Activated T-cell treated with anti-CD3 and anti-CD28 coated beads, Interleukin-2, amount 50 U/mL, for 4 hours (primary cell): ENCODE measurements around the gene ATP5F1B. TPM values are rescaled to one million over a fixed set of nuclear protein-coding genes. Genes with fewer than 3 reads are reported as not detected.
A peak's percentile ranks its signal among the peaks of the same experiment; 100 is the strongest.
"Not testable (repeated sequence)": the region's sequence is repeated elsewhere in the genome, so short reads cannot be mapped to it uniquely, and the experiment has no call there.

ENCODE experiments used
- ATAC-seq, 2 donors: fragments of 200-7000 bp; cut with Tn5 transposase; one replicate each; pipeline ENCODE4 v1.10.0; 2021
- DNase-seq: peaks from one replicate; pipeline ENCODE4 v3.0.0-alpha.2; 2020
- H3K27me3 Mint-ChIP-seq: one replicate; pipeline ENCODE4 v1.8.0; 2021; ENCODE audit warnings: low read depth, mixed read lengths
- H3K36me3 Mint-ChIP-seq: one replicate; pipeline ENCODE4 v1.8.0; 2022; ENCODE audit warnings: mixed read lengths; ENCODE audit not compliant: insufficient read depth
- H3K4me1 Mint-ChIP-seq: one replicate; pipeline ENCODE4 v1.8.0; 2021; ENCODE audit warnings: low read depth, mixed read lengths
- H3K4me3 Mint-ChIP-seq: one replicate; pipeline ENCODE4 v1.8.0; 2021; ENCODE audit warnings: mild to moderate bottlenecking, moderate library complexity, mixed read lengths
- H3K9me3 Mint-ChIP-seq: one replicate; pipeline ENCODE4 v1.8.0; 2021; ENCODE audit warnings: mixed read lengths
- total RNA-seq, 3 donors: library from RNA; stranded (reverse); gene quantifications; one replicate each; pipeline ENCODE4 v1.2.1, GENCODE V29; 2021

ATP5F1B gene
- total RNA-seq, 3 donors from 2014 or later: 885 to 1,118 (median 953) TPM

DNA sequence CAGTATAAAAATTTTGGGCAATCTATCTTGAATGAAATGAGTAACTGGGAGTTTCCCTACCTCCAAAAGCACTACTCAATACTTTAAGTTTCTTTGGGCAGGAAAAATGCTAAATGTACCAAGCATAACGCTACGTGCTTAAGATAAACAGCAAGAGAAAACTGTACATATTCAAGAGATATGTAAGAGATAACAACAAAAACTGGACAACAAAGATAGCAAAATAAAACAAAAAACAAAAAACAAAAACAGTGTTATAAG, 22.3 kb upstream of the ATP5F1B start:
- Mint-ChIP-seq H3K36me3 (peaks cover 48% of the 10 kb centered on the region), H3K4me3 (no peak overlapping the region), H3K4me1 (peaks cover 32% of the 10 kb centered on the region), H3K9me3 (no peaks in the 10 kb centered on the region), H3K27me3 (no peaks in the 10 kb centered on the region)
- ATAC-seq (peak; percentile 28 to 51), DNase-seq (no peak)

DNA sequence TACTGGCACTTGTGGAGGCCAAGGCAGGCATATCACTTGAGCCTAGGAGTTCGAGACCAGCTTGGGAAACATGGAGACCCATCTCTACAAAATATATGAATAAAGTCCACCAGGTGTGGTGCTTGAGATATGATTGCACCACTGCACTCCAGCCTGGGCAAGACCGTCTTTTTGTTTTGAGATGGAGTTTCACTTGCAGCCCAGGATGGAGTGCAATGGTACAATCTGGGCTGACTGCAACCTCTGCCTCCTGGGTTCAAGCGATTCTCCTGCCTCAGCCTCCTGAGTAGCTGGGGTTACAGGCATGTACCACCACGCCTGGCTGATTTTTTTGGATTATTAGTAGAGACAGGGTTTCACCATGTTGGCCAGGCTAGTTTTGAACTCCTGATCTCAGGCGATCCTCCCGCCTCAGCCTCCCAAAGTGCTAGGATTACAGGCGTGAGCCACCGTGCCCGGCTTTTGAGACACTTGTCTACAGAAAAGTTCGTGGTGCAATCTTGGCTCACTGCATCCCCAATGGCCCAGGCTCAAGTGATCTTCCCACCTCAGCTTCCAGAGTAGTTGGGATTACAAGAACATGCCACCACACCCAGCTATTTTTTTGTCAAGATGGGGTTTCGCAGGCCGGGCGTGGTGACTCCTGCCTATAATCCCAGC, 16.3 kb upstream of the ATP5F1B start:
- Mint-ChIP-seq H3K4me1 (peaks cover 17% of the 10 kb centered on the region), H3K27me3 (no peaks in the 10 kb centered on the region), H3K36me3 (peaks cover 23% of the 10 kb centered on the region), H3K4me3 (no peak overlapping the region), H3K9me3 (no peaks in the 10 kb centered on the region)
- no peak for DNase-seq
- ATAC-seq: no peak

DNA sequence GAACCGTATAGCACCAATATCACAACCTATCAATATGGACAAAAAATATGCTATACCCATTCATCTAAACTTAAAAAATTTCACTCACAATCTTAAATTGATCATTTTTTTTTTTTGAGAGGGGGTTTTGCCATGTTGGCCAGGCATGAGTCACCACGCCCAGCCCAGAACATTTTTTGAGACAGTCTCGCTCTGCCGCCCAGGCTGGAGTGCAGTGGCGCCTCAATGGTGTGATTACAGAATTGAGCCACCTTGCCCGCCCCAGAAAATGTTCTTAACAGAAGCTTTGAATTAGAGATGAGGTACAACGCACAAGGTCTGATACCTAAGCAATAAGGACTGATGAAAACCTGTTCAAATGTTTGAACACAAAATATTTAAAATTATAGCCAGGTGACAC, 15.8 kb upstream of the ATP5F1B start:
- ATAC-seq (no peak), DNase-seq (no peak)
- Mint-ChIP-seq H3K36me3 (peaks cover 23% of the 10 kb centered on the region), H3K4me3 (no peak overlapping the region), H3K4me1 (peaks cover 17% of the 10 kb centered on the region), H3K27me3 (no peaks in the 10 kb centered on the region), H3K9me3 (no peaks in the 10 kb centered on the region)

DNA sequence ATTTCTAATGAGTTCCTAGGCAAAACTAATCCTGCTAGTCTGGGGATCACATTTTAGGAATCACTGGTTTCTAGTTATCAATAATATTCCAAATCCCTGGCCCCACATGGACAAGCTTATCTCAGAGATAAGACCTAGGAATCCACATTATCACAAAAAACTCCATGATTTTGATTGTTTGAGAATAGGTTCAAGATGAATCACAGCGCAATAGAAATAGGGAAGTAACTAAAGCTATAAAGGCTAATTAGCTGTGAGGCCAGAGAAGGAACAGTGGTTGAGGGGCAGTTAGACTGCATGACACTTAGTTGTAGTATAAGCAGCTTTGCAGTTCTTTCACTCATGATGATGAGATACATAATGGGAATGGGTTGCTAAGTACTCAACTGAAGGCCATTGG, 13.1 kb upstream of the ATP5F1B start:
- DNase-seq: no peak
- ATAC-seq: no peak
- Mint-ChIP-seq H3K4me3 (no peak overlapping the region), H3K27me3 (no peaks in the 10 kb centered on the region), H3K4me1 (peaks cover 17% of the 10 kb centered on the region), H3K9me3 (peaks cover 4% of the 10 kb centered on the region), H3K36me3 (peaks cover 11% of the 10 kb centered on the region)

DNA sequence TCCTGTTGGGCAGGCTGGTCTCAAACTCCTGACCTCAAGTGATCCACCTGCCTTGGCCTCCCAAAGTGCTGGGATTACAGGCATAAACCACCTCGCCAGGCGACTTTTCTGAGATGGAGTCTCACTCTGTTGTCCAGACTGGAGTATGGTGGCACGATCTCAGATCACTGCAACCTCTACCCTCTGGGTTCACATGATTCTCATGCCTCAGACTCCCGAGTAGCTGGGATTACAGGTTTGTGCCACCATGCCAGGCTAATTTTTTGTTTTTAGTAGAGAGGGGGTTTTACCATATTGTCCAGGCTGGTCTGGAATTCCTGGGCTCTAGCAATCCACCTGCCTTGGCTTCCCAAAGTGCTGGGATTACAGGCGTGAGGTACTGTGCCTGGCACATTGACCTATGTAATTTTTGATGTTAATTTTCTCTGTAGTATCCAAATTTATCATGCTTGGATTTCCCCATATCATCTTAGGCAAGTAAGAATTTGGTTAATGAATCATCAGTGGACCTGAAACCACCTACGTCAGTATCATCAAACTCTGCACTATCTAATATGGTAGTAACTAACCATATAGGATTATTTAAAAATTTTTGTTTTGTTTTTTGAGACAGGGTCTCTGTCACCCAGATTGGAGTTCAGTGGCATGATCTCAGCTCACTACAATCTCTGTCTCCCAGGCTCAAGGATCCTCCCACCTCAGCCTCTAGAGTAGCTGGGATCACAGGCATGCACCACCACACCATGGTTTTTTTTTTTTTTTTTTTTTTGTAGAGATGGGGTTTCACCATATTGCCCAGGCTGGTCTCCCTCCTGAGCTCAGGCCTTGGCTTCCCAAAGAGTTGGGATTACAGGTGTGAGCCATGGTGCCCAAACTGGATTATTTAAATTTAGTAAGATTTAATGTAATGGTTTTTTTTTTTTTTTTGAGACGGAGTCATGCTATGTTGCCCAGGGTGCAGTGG, 11.9 kb upstream of the ATP5F1B start:
- Mint-ChIP-seq H3K27me3 (no peaks in the 10 kb centered on the region), H3K4me3 (no peak overlapping the region), H3K4me1 (peaks cover 13% of the 10 kb centered on the region), H3K9me3 (peaks cover 10% of the 10 kb centered on the region), H3K36me3 (peaks cover under 1% of the 10 kb centered on the region)
- ATAC-seq: peak; percentile 97 to 98
- DNase-seq: no peak

DNA sequence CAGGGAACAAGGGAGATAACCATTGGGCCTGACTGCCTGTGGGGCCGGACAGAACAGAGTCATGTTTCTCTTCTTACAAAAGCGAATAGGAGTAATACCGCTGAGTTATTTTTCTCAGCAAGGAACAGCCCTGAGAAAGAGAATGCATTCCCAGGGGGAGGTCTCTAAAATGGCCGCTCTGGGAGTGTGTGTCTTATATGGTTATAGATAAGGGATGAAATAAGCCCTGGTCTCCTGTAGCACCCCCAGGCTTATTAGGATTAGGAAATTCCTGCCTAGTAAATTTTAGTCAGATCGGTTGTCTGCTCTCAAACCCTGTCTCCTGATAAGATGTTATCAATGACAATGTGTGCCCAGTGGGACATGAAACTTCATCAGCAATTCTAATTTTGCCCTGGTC, 8.0 kb upstream of the ATP5F1B start:
- not testable (repeated sequence) for DNase-seq, H3K36me3 Mint-ChIP-seq, ATAC-seq, H3K4me1 Mint-ChIP-seq, H3K27me3 Mint-ChIP-seq, H3K4me3 Mint-ChIP-seq
- H3K9me3 Mint-ChIP-seq: peaks cover 10% of the 10 kb centered on the region

DNA sequence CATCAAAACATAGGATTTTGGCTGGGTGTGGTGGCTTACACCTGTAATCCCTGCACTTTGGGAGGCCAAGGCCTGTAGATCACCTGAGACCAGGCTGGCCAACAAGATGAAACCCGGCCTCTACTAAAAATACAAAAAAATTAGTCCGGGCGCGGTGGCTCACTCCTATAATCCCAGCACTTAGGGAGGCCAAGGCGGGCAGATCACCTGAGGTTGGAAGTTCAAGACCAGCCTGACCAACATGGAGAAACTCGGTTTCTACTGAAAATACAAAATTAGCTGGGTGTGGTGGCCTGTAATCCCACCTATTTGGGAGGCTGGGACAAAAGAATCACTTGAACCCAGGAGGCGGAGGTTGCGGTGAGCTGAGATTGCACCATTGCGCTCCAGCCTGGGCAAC, 2.2 kb upstream of the ATP5F1B start:
- H3K36me3 Mint-ChIP-seq: peaks cover 25% of the 10 kb centered on the region
- peaks cover 21% of the 10 kb centered on the region for H3K4me1 Mint-ChIP-seq
- not testable (repeated sequence) for DNase-seq, ATAC-seq, H3K27me3 Mint-ChIP-seq, H3K9me3 Mint-ChIP-seq, H3K4me3 Mint-ChIP-seq

DNA sequence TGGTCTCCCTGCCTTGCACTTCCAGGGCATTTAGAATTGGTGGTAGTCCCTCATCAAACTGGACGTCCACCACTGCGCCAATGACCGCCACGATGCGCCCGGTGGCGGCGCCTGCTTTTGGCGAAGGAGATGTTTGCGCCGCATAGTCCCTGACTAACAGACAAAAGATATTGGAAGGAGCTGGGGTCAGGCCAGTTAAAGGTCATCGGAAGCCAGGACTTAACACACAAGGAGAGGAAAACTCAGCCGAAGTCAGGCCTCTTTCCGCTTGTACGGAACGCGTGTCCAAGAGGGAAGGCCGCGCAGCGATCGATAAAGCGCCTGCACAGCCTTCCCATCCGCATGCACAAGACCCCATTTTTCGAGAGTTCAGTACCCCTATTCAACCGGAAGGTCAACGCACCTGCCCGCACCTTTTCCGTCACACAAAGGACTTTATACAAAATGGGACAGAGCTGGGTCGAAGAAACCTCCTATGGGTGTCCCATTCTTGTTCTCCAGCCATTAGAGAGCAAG, 525 bp downstream of the ATP5F1B start:
- Mint-ChIP-seq H3K4me3 (peak overlapping the region; percentile 98), H3K36me3 (peaks cover 32% of the 10 kb centered on the region), H3K9me3 (no peaks in the 10 kb centered on the region), H3K27me3 (no peaks in the 10 kb centered on the region), H3K4me1 (peaks cover 31% of the 10 kb centered on the region)
- no peak for ATAC-seq
- no peak for DNase-seq

DNA sequence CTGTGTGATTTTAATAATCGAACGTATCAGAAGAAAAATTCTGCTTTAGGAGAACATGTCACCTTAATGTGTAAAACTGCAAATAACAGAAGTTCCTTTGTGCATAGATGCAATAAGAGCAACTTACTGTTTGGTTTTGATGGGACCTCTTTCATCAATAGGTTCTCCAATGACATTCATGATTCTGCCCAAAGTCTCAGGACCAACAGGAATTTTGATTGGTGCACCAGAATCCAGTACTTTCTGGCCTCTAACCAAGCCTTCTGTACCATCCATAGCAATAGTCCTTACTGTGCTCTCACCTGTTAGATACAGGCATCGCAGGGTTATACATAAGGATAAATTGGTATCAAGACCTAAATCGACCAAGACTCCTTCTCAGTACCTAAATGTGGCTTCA, 1.1 kb downstream of the ATP5F1B start:
- H3K4me1 Mint-ChIP-seq: peaks cover 31% of the 10 kb centered on the region
- no peak for ATAC-seq
- DNase-seq: no peak
- peaks cover 35% of the 10 kb centered on the region for H3K36me3 Mint-ChIP-seq
- no peaks in the 10 kb centered on the region for H3K9me3 Mint-ChIP-seq
- H3K27me3 Mint-ChIP-seq: no peaks in the 10 kb centered on the region
- H3K4me3 Mint-ChIP-seq: peak overlapping the region; percentile 98

DNA sequence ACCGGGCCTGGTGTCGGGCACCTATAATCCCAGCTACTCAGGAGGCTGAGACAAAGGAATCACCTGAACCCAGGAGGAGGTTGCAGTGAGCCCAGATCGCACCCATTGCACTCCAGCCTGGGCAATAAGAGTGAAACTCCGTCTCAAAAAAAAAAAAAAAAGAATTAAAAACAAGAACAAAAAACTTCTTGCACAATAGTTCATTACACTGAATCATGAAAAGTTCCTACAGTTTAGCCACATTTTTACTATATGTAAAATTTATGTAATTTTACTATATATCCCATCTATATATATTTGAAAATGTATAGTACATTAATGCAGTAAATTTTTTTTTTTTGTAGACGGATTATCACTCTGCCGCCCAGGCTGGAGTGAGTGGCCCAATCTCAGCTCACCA, 4.6 kb downstream of the ATP5F1B start:
- no peaks in the 10 kb centered on the region for H3K27me3 Mint-ChIP-seq
- H3K9me3 Mint-ChIP-seq: no peaks in the 10 kb centered on the region
- H3K4me3 Mint-ChIP-seq: no peak overlapping the region
- DNase-seq: no peak
- ATAC-seq: no peak
- peaks cover 50% of the 10 kb centered on the region for H3K36me3 Mint-ChIP-seq
- peaks cover 38% of the 10 kb centered on the region for H3K4me1 Mint-ChIP-seq

DNA sequence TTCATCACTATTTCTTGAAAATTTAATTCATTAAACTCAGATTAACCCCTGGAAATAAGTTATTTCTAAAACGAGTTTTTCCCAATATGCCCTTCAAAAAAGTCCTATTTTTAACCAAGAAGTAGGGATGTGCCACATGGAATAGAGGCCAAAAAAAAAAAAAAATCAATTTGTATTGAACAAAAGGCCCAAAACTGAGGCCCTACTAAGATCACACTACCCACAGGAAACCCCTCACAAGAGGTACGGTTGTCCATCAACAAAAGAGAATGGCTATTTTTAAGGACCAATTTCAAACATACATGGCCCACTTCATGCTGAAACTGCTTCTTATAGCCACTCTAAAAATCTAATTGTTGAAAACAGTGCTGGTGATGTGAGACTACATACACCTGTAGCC, 8.2 kb downstream of the ATP5F1B start:
- Mint-ChIP-seq H3K36me3 (peaks cover 26% of the 10 kb centered on the region), H3K27me3 (no peaks in the 10 kb centered on the region), H3K9me3 (no peaks in the 10 kb centered on the region), H3K4me1 (peaks cover 54% of the 10 kb centered on the region), H3K4me3 (no peak overlapping the region)
- ATAC-seq: no peak
- no peak for DNase-seq

DNA sequence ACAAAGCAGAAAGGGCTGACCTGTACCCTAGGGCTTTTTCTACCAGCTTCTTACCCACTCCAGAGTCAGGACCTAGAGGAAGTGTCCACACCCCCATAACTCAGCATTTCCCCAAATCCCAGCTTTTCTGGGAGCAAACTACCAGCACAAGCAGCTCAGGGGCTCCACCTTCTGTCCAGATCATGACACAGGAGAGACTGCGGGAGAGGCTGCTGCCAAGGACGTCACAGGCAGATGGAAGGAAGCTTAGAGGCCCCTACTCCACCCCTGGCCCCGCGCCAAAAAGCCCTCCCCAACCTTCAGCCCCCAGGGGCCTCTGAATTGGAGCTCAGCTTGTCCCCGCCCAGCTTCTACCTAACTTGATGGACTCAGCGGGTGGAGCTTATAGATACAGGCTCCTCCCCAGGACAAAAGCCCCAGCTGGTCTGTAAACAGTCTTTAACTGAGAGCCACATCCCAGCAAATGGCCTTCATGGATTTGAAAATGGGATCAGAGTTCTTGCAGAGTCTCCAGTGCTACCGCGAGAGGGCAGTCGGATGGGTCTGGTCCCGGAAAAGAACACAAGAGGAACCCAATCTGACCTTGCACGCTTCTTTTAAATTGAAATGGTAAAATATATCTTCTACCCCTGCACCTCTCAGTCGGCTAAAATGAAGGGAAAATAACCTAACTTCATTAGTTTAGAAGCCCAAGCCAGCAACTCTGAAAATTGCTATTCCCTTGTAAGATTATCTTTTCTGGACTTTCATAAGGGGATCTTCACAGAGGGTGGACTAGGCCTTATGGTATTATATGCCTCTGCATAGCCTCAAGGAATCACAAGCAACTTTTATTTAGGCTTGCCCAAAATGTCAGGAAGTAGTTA, 8.9 kb downstream of the ATP5F1B start:
- peak overlapping the region; percentile 96 for H3K4me3 Mint-ChIP-seq
- H3K36me3 Mint-ChIP-seq: peaks cover 22% of the 10 kb centered on the region
- peak; percentile 84 for DNase-seq
- no peaks in the 10 kb centered on the region for H3K27me3 Mint-ChIP-seq
- no peaks in the 10 kb centered on the region for H3K9me3 Mint-ChIP-seq
- ATAC-seq: peak; percentile 60 to 65
- peaks cover 54% of the 10 kb centered on the region for H3K4me1 Mint-ChIP-seq

DNA sequence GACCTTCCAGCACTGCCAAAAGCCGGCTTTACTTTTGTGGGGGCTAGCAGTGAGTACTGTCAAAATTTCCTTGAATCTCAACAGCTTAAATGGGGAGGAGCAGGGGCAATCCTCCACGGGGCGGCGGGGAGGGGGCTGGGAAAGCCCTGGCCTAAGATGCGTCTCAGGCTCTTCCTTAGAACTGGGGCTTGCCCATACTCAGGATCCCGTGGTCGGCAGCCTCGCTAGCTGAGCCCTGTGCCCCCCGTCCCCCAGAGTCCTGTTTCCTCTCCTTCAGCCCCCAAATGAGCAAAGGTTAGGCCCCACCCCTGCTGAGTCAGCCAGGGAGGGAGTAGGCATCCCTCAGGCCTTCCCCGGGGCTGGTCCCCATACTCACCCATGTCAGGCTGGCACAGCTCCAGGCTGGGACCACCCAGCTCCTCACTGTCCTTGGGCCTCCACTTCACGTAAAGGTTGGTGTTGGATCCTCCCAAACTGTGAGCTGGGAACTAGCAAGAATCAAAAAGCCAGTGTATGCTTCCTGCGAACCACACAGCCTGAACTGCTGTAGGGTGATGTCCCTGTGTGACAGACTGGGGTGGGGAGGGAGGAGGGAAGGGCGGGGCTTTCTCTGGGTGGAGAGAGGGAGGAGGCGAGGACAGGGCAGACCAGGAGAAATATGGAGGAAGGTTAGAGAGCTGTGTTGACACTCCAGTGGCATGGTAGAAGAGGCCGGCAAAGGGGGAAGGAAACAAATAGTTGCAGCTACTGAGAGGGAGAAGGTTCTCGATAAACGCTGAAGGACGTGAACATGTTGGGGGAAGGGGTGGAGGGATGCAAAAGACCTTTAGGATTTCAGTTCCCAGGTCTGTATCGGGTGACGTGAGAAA, 9.7 kb downstream of the ATP5F1B start:
- Mint-ChIP-seq H3K27me3 (no peaks in the 10 kb centered on the region), H3K36me3 (peaks cover 22% of the 10 kb centered on the region), H3K4me1 (peaks cover 62% of the 10 kb centered on the region), H3K4me3 (peak overlapping the region; percentile 96), H3K9me3 (no peaks in the 10 kb centered on the region)
- DNase-seq (peak; percentile 73), ATAC-seq (peak; percentile 80 to 81)
